Duodenal mucosa (tissue), 2 donors: ENCODE data around the gene SETBP1.

ENCODE experiments used
- H3K27ac ChIP-seq: one replicate; pipeline ENCODE4 v1.7.0; 2013; ENCODE audit warnings: low read depth, low read length
- H3K27me3 ChIP-seq, 2 donors: one replicate each; pipeline ENCODE4 v1.7.0; 2013; ENCODE audit warnings: low read length in 2 of 2, control low read depth in 1 of 2; ENCODE audit not compliant: insufficient read depth in 2 of 2, control insufficient read depth in 1 of 2
- H3K36me3 ChIP-seq, 2 donors: one replicate each; pipeline ENCODE4 v1.7.0; 2013; ENCODE audit warnings: low read length in 2 of 2, control low read depth in 1 of 2; ENCODE audit not compliant: insufficient read depth in 2 of 2, control insufficient read depth in 1 of 2
- H3K4me1 ChIP-seq, 2 donors: one replicate each; pipeline ENCODE4 v1.7.0; 2013; ENCODE audit warnings: low read length in 2 of 2, control low read depth in 1 of 2; ENCODE audit not compliant: insufficient read depth in 2 of 2, control insufficient read depth in 1 of 2
- H3K4me3 ChIP-seq, 2 donors: one replicate each; pipeline ENCODE4 v1.7.0; 2013; ENCODE audit warnings: low read length in 2 of 2, low read depth in 1 of 2
- H3K9ac ChIP-seq, 2 donors: one replicate each; pipeline ENCODE4 v1.7.0; 2013; ENCODE audit warnings: low read length in 2 of 2, low read depth in 1 of 2
- H3K9me3 ChIP-seq, 2 donors: one replicate each; pipeline ENCODE4 v1.7.0; 2013; ENCODE audit warnings: low read length in 2 of 2, control low read depth in 1 of 2; ENCODE audit not compliant: control insufficient read depth in 1 of 2

The SETBP1 gene

GRCh38 chr18:44781886-44782285 is 101.2 kb downstream of the SETBP1 start:
- Histone ChIP-seq H3K9me3 (no peaks in the 10 kb centered on the region), H3K27me3 (no peaks in the 10 kb centered on the region), H3K27ac (no peak overlapping the region), H3K9ac (no peak overlapping the region), H3K4me1 (peaks cover 6 to 8% of the 10 kb centered on the region in 2 donors), H3K36me3 (no peaks in the 10 kb centered on the region), H3K4me3 (no peak overlapping the region)

- Histone ChIP-seq H3K27me3 (no peaks in the 10 kb centered on the region), H3K27ac (no peak overlapping the region), H3K4me1 (peaks cover 6 to 8% of the 10 kb centered on the region in 2 donors), H3K9ac (no peak overlapping the region), H3K9me3 (no peaks in the 10 kb centered on the region), H3K36me3 (no peaks in the 10 kb centered on the region), H3K4me3 (no peak overlapping the region)
These were observed 101.9 kb downstream of the SETBP1 start for GRCh38 chr18:44782617-44783016.

DNA sequence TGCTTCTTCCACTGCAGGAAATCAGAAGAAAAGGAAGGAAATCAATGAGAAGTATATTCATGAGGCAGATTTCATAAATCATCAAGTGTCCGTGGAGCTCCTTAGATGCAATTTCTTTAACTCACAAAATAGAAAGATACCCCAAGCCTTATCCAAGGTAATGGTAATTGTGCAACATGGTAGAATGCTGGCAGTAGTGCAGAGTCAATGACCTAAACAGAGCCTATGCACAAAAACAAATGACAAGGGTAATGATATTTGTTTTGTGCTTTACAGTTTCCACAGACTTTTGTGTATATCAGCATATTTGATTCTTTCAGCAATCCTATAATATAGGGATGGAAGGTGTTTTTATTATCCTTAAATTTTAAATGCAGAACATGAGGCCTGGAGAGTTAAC is 102.7 kb downstream of the SETBP1 start:
- peaks cover 6 to 8% of the 10 kb centered on the region in 2 donors for H3K4me1 ChIP-seq
- no peaks in the 10 kb centered on the region for H3K27me3 ChIP-seq
- no peak overlapping the region for H3K27ac ChIP-seq
- no peaks in the 10 kb centered on the region for H3K36me3 ChIP-seq
- no peak overlapping the region for H3K4me3 ChIP-seq
- no peak overlapping the region for H3K9ac ChIP-seq
- H3K9me3 ChIP-seq = no peaks in the 10 kb centered on the region

DNA sequence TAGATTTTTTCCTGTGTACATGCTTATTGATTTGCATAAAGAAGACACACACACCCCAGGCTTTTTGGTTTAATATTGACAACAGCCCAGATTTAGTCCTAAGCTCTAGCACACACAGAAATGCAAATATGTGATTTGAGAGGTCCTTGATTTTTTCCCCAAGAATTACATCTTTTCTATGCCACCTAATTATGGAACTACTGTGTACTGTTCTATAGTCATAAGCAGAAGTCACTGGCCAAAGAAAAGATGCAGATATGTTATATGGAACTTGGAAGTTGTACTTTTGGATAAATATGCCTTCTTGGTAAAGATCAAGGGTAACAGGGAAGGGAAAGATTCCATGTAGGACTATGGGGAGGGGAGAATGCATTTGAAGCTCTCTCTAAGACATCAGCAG is 105.6 kb downstream of the SETBP1 start:
- no peaks in the 10 kb centered on the region for H3K27me3 ChIP-seq
- no peak overlapping the region for H3K4me3 ChIP-seq
- H3K9ac ChIP-seq = no peak overlapping the region
- H3K4me1 ChIP-seq = peaks cover 6 to 8% of the 10 kb centered on the region in 2 donors
- no peak overlapping the region for H3K27ac ChIP-seq
- no peaks in the 10 kb centered on the region for H3K36me3 ChIP-seq
- no peaks in the 10 kb centered on the region for H3K9me3 ChIP-seq

DNA sequence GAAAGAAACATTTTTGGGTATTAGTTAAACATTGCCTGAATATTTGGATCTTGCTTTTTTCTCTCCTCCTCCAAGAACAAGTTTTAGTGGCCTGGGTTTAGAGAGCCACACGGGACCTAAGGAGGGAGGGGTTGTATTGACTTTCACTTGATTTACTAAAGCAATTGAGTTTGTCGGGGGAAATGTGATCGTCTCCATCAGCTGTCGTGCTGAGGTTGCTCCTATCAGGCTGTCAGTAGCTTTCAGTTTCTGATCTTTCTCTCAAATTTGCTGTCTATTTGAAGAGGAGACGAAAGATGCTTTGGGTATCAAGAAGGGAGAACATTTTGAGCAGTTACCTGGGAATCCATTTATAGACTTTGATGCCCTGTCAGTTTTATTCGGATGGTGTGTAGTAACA is 106.0 kb downstream of the SETBP1 start:
- Histone ChIP-seq H3K4me1 (peaks cover 4 to 6% of the 10 kb centered on the region in 2 donors), H3K9me3 (no peaks in the 10 kb centered on the region), H3K27me3 (no peaks in the 10 kb centered on the region), H3K36me3 (no peaks in the 10 kb centered on the region), H3K27ac (no peak overlapping the region), H3K9ac (peak overlapping the region in 1 of 2 donors; percentile 15), H3K4me3 (peak overlapping the region in 1 of 2 donors; percentile 29)

- H3K27ac ChIP-seq = no peak overlapping the region
- H3K4me3 ChIP-seq = no peak overlapping the region
These were observed 107.6 kb downstream of the SETBP1 start for GRCh38 chr18:44788334-44788733.

GRCh38 chr18:44789710-44790109 is 109.0 kb downstream of the SETBP1 start:
- Histone ChIP-seq H3K4me3 (no peak overlapping the region), H3K9me3 (no peaks in the 10 kb centered on the region), H3K36me3 (no peaks in the 10 kb centered on the region), H3K9ac (no peak overlapping the region), H3K27me3 (no peaks in the 10 kb centered on the region), H3K4me1 (no peaks in the 10 kb centered on the region), H3K27ac (no peak overlapping the region)

More at GRCh38 chr18:44788334-44788733, 107.6 kb downstream of the SETBP1 start:
- H3K27me3 ChIP-seq = no peaks in the 10 kb centered on the region
- H3K4me1 ChIP-seq = no peaks in the 10 kb centered on the region
- no peaks in the 10 kb centered on the region for H3K36me3 ChIP-seq
- H3K9ac ChIP-seq = no peak overlapping the region
- no peaks in the 10 kb centered on the region for H3K9me3 ChIP-seq

DNA sequence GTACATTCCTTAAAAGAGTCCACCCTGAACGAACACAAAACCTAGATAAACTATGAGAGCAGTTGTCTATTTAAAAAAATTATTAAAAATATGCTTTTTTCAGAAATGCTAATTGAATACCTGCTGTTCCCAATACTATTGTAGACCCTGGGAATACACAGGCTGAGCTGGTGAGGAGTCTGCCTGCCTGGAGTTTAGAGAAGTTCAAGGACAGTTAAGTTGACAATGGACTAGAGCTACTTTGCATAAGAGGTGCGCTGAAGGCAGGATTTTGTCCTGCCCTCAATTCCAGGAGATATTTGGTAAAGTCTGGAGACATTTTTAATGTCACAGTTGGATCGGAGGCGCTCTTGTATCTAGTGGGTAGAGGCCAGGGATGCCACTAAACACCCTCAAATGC is 110.2 kb downstream of the SETBP1 start:
- H3K9me3 ChIP-seq = no peaks in the 10 kb centered on the region
- no peaks in the 10 kb centered on the region for H3K27me3 ChIP-seq
- H3K4me3 ChIP-seq = no peak overlapping the region
- H3K36me3 ChIP-seq = no peaks in the 10 kb centered on the region
- H3K4me1 ChIP-seq = no peaks in the 10 kb centered on the region
- H3K27ac ChIP-seq = no peak overlapping the region
- no peak overlapping the region for H3K9ac ChIP-seq

GRCh38 chr18:44791520-44791919 is 110.8 kb downstream of the SETBP1 start:
- Histone ChIP-seq H3K4me1 (peaks cover under 1 to 3% of the 10 kb centered on the region in 2 donors), H3K36me3 (no peaks in the 10 kb centered on the region), H3K9me3 (no peaks in the 10 kb centered on the region), H3K27ac (no peak overlapping the region), H3K27me3 (no peaks in the 10 kb centered on the region), H3K4me3 (no peak overlapping the region), H3K9ac (no peak overlapping the region)

DNA sequence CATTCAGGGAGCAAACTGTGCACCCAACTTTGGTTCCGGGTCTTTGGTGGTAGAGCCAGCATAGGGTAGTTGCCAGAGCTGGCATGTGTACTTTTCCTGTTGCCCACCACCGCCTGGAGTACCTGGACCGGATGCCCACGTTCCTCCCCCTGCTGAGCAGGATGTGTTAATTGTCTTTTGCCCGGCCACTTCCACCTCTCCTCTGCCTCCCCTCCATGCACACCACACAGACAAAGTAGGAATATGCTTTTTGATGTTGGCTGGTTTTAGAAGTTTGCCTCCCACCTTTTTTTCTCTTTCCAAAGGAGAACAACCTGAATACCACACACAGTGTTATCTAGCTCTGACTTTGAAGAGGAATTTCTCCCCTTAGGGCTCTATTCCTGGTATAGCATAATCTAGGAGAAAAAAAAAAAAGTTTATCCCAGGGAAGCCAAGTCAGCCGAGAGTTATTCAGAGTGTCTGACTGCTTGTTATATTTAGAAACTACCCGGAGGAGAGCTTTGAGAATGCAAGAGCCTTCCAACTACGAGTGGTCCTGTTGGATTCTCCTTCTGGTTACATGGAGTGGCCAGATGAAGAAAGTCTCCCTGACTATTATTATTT is 111.9 kb downstream of the SETBP1 start:
- Histone ChIP-seq H3K4me3 (no peak overlapping the region), H3K9me3 (no peaks in the 10 kb centered on the region), H3K36me3 (no peaks in the 10 kb centered on the region), H3K4me1 (peaks cover 8 to 10% of the 10 kb centered on the region in 2 donors), H3K9ac (no peak overlapping the region), H3K27ac (no peak overlapping the region), H3K27me3 (no peaks in the 10 kb centered on the region)

DNA sequence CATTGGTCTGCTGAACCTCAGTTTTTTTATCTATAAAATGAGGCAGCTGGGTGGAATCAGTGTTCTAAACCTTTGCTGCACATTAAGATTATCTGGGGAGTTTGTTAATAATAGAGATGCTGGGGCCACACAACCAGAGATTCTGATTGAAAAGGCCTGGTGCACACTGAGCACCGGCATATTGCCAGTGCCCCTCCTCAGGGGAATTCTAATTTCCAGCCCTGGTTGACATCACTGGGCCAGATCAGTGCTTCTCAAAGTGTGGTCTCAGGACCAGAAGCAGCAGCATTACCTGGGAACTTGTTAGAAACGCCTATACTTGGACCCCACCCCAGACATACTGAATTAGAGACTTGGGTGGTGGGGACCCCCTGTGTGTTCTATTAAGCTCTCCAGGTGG is 112.5 kb downstream of the SETBP1 start:
- Histone ChIP-seq H3K36me3 (no peaks in the 10 kb centered on the region), H3K9me3 (no peaks in the 10 kb centered on the region), H3K4me1 (peaks cover 8 to 10% of the 10 kb centered on the region in 2 donors), H3K9ac (no peak overlapping the region), H3K27ac (no peak overlapping the region), H3K4me3 (no peak overlapping the region), H3K27me3 (no peaks in the 10 kb centered on the region)
